ENCODE measurements around the gene RBM11.

Gene RBM11

GRCh38 chr21:14245711-14246110, 29.8 kb downstream of the RBM11 start:
- no peak for DNase-seq (ENCODE audit: low spot score in 2 of 2)
- H3K4me3 ChIP-seq: no peak overlapping the region
- in situ Hi-C loops (cut with MboI; ENCODE audit: low sequenced_read_pairs): no loop called here
- no peaks in the 10 kb centered on the region; the same call in 1 of the 2 replicates for H3K4me1 ChIP-seq
- no peaks in the 10 kb centered on the region for H3K36me3 ChIP-seq (replicated peaks)
- H3K27me3 ChIP-seq (ENCODE audit: low read depth): no peaks in the 10 kb centered on the region
- no peaks in the 10 kb centered on the region for H3K9me3 ChIP-seq

DNA sequence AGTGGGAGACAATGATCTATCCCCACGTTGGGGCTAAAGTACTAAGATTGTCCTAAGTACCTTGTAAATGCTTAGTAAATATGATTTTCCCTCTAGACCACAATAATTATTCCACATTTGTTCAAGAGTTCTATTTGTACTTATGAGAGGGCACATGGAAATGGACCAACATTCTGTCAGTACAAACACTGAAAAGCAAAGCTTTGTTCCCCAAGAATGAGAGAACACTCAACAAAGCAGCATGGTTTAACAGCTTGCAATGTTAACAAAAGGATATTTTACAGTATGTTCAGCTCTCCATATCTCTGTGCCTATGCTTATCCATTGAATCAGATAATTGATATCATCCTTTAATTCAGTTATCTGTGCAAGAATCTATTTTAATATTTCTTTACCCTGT, 35.4 kb downstream of the RBM11 start:
- in situ Hi-C loops (cut with MboI; ENCODE audit: low sequenced_read_pairs): loop anchor here (25.0 kb wide), 2 partner anchors 1236 to 1336 kb away; no protein-coding TSS in a partner anchor
- no peaks in the 10 kb centered on the region for H3K9me3 ChIP-seq
- H3K27me3 ChIP-seq (ENCODE audit: low read depth): no peaks in the 10 kb centered on the region
- H3K4me1 ChIP-seq: no peaks in the 10 kb centered on the region
- H3K4me3 ChIP-seq: no peak overlapping the region
- H3K36me3 ChIP-seq (replicated peaks): no peaks in the 10 kb centered on the region
- DNase-seq (ENCODE audit: low spot score in 2 of 2): no peak

- 0 out of 2 replicates have a peak, but pooled peaks cover 3% of the 10 kb centered on the region for H3K4me1 ChIP-seq
- in situ Hi-C loops (cut with MboI; ENCODE audit: low sequenced_read_pairs): loop anchor here (25.0 kb wide), 2 partner anchors 1228 to 1328 kb away; no protein-coding TSS in a partner anchor
- no peaks in the 10 kb centered on the region; the same call in 1 of the 2 replicates for H3K27me3 ChIP-seq (ENCODE audit: low read depth)
- DNase-seq (ENCODE audit: low spot score in 2 of 2): peak; percentile 12 to 74
- H3K9me3 ChIP-seq: no peaks in the 10 kb centered on the region
- no peak overlapping the region for H3K4me3 ChIP-seq
- no peaks in the 10 kb centered on the region for H3K36me3 ChIP-seq (replicated peaks)
Observed at GRCh38 chr21:14259747-14260146, 43.8 kb downstream of the RBM11 start.

DNA sequence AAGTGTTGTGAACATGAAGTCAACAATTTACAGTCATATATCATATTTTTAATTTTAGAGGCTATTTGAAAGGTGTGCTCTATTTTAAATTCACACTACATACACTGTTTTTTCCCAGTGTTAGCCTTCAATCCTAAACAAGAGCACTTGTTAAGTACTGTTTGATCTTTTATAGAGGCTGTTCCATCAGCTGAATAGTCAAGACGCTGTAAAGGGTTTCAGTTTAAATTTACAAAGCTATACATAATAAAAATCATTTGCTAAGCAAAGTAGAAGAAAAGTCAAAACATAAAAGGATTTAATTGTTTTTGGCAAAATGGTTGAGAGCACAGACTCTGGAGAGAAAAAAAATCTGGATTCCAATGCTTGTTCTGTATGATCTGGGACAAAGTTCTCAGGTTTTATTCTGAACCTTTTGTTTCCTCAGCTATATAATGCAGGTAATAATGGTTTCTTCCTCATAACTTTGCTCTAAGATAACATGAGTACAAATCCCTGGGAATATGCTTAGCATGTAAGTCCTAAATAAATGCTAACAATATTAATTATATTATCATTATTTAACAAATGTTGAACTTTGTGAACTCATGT, 44.3 kb downstream of the RBM11 start:
- Histone ChIP-seq H3K27me3 (ENCODE audit: low read depth) (no peaks in the 10 kb centered on the region; the same call in 1 of the 2 replicates), H3K4me1 (0 out of 2 replicates have a peak, but pooled peaks cover 3% of the 10 kb centered on the region), H3K9me3 (no peaks in the 10 kb centered on the region), H3K4me3 (no peak overlapping the region), H3K36me3 (replicated peaks) (no peaks in the 10 kb centered on the region)
- no peak for DNase-seq (ENCODE audit: low spot score in 2 of 2)
- in situ Hi-C loops (cut with MboI; ENCODE audit: low sequenced_read_pairs): loop anchor here (25.0 kb wide), 2 partner anchors 1227 to 1327 kb away; no protein-coding TSS in a partner anchor

GRCh38 chr21:14262039-14262438, 46.1 kb downstream of the RBM11 start:
- Histone ChIP-seq H3K27me3 (ENCODE audit: low read depth) (no peaks in the 10 kb centered on the region; the same call in 1 of the 2 replicates), H3K9me3 (no peaks in the 10 kb centered on the region), H3K4me1 (0 out of 2 replicates have a peak, but pooled peaks cover 3% of the 10 kb centered on the region), H3K36me3 (replicated peaks) (no peaks in the 10 kb centered on the region), H3K4me3 (no peak overlapping the region)
- in situ Hi-C loops (cut with MboI; ENCODE audit: low sequenced_read_pairs): loop anchor here (25.0 kb wide), 2 partner anchors 1225 to 1325 kb away; no protein-coding TSS in a partner anchor
- no peak for DNase-seq (ENCODE audit: low spot score in 2 of 2)

DNA sequence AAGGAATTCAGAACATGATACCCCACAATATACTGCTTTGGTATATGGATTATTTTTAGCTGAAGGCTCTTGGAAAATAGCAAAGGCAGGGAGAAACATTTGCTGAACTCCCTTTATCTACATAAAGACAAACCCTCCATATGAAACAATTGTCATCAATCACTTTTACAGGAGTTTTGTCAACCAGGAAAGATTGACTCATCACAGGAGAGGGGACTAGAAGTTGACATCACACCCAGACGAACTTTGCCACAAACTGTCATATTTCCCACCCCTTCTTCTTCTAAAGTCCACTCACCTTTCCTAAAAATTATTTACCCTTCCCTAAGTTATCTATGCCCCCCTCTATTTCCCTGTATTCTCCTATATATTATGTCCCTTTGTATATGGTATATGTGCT, 47.9 kb downstream of the RBM11 start:
- no peaks in the 10 kb centered on the region for H3K9me3 ChIP-seq
- H3K4me1 ChIP-seq: 0 out of 2 replicates have a peak, but pooled peaks cover 3% of the 10 kb centered on the region
- no peaks in the 10 kb centered on the region; the same call in 1 of the 2 replicates for H3K27me3 ChIP-seq (ENCODE audit: low read depth)
- no peak overlapping the region for H3K4me3 ChIP-seq
- no peaks in the 10 kb centered on the region for H3K36me3 ChIP-seq (replicated peaks)
- in situ Hi-C loops (cut with MboI; ENCODE audit: low sequenced_read_pairs): loop anchor here (25.0 kb wide), 2 partner anchors 1223 to 1323 kb away; no protein-coding TSS in a partner anchor
- DNase-seq (ENCODE audit: low spot score in 2 of 2): no peak

DNA sequence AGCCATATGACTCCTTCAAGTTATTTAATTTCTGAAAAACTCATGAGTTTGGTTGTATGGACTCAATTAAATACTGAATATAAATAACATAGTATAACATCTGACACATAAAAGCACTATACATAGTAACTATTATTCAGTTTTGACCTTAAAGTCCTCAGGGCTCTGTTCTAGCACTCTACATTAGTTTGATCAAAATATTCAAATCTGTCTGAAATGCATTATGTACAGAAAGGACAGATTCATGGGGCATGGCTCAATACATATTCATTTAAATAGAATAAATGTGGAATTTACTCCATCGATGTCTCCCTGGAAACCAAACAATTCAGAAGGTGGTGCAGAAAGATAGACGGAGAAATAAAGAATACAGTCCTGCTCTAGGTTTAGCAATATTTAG, 49.1 kb downstream of the RBM11 start:
- in situ Hi-C loops (cut with MboI; ENCODE audit: low sequenced_read_pairs): loop anchor here (25.0 kb wide), 2 partner anchors 1222 to 1322 kb away; no protein-coding TSS in a partner anchor
- Histone ChIP-seq H3K27me3 (ENCODE audit: low read depth) (no peaks in the 10 kb centered on the region), H3K4me3 (no peak overlapping the region), H3K36me3 (replicated peaks) (no peaks in the 10 kb centered on the region), H3K9me3 (no peaks in the 10 kb centered on the region), H3K4me1 (0 out of 2 replicates have a peak, but pooled peaks cover 3% of the 10 kb centered on the region)
- no peak for DNase-seq (ENCODE audit: low spot score in 2 of 2)

- in situ Hi-C loops (cut with MboI; ENCODE audit: low sequenced_read_pairs): loop anchor here (25.0 kb wide), 2 partner anchors 1220 to 1320 kb away; no protein-coding TSS in a partner anchor
- H3K4me3 ChIP-seq: no peak overlapping the region
Observed at GRCh38 chr21:14267076-14267475, 51.1 kb downstream of the RBM11 start.

DNA sequence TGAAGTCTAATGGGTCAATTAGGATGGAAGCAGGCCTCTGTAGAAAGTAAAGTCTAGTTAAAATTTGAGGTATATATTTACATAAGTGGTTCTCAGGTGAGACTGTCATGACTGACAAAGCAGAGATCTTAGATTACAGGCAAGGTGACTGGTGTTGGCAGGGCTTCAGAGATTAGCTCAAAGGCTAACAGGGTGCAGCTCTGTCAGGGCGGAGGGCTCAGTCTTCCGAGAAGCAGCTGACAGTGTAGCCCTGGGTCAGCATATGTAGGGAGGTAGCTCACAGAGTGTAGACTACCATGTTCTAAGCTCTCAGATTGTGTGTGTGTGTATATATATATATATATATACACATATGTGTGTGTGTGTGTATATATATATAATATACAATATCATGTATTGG, 54.7 kb downstream of the RBM11 start:
- no peaks in the 10 kb centered on the region for H3K27me3 ChIP-seq (ENCODE audit: low read depth)
- in situ Hi-C loops (cut with MboI; ENCODE audit: low sequenced_read_pairs): loop anchor here (25.0 kb wide), 2 partner anchors 1217 to 1317 kb away; no protein-coding TSS in a partner anchor
- H3K36me3 ChIP-seq (replicated peaks): no peaks in the 10 kb centered on the region
- DNase-seq (ENCODE audit: low spot score in 2 of 2): no peak
- no peak overlapping the region for H3K4me3 ChIP-seq
- no peaks in the 10 kb centered on the region for H3K9me3 ChIP-seq
- H3K4me1 ChIP-seq: no peaks in the 10 kb centered on the region

More at GRCh38 chr21:14267076-14267475, 51.1 kb downstream of the RBM11 start:
- no peak for DNase-seq (ENCODE audit: low spot score in 2 of 2)
- Histone ChIP-seq H3K27me3 (ENCODE audit: low read depth) (no peaks in the 10 kb centered on the region), H3K36me3 (replicated peaks) (no peaks in the 10 kb centered on the region), H3K9me3 (no peaks in the 10 kb centered on the region), H3K4me1 (no peaks in the 10 kb centered on the region)

DNA sequence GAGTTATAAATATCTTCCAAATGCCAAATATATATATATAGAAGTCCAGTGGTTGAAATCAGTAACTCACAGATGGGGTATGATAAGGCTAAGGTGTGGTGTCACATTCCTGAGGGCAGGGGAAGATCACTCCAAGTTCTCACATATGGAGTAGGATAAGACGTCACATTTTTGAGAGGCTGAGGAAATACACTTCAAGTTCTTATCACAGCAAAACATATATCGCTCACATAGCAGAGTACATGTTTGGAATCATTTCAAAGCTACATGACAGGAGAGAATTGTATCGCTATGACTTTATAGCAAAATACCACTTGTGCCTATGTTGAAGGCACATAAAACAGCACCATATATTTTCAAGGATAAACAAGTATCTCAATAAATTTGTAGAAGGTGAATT, 55.1 kb downstream of the RBM11 start:
- H3K9me3 ChIP-seq: no peaks in the 10 kb centered on the region
- in situ Hi-C loops (cut with MboI; ENCODE audit: low sequenced_read_pairs): loop anchor here (25.0 kb wide), 2 partner anchors 1216 to 1316 kb away; no protein-coding TSS in a partner anchor
- no peaks in the 10 kb centered on the region for H3K27me3 ChIP-seq (ENCODE audit: low read depth)
- DNase-seq (ENCODE audit: low spot score in 2 of 2): no peak
- H3K36me3 ChIP-seq (replicated peaks): no peaks in the 10 kb centered on the region
- no peak overlapping the region for H3K4me3 ChIP-seq
- H3K4me1 ChIP-seq: no peaks in the 10 kb centered on the region

DNA sequence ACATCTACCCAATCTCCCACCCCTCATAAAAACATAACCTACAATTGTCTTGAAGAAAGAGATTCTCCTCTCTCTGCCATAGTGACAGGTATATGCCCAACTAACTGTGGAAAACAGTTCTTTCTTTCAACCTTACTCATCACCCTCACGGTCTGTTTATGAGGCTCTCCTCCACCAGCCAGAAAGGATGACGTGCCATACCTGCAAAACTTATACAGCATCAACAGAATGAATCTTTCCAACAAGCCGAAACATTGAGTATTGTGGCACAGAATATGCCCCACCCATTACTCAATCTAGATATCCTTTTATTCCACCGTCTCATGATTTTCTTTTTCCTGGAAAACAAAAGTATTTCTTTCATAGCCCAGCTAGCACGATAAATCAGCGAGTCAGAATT, 55.7 kb downstream of the RBM11 start:
- Histone ChIP-seq H3K9me3 (no peaks in the 10 kb centered on the region), H3K27me3 (ENCODE audit: low read depth) (no peaks in the 10 kb centered on the region), H3K4me3 (no peak overlapping the region), H3K36me3 (replicated peaks) (no peaks in the 10 kb centered on the region), H3K4me1 (no peaks in the 10 kb centered on the region)
- no peak for DNase-seq (ENCODE audit: low spot score in 2 of 2)
- in situ Hi-C loops (cut with MboI; ENCODE audit: low sequenced_read_pairs): loop anchor here (25.0 kb wide), 2 partner anchors 1216 to 1316 kb away; no protein-coding TSS in a partner anchor

DNA sequence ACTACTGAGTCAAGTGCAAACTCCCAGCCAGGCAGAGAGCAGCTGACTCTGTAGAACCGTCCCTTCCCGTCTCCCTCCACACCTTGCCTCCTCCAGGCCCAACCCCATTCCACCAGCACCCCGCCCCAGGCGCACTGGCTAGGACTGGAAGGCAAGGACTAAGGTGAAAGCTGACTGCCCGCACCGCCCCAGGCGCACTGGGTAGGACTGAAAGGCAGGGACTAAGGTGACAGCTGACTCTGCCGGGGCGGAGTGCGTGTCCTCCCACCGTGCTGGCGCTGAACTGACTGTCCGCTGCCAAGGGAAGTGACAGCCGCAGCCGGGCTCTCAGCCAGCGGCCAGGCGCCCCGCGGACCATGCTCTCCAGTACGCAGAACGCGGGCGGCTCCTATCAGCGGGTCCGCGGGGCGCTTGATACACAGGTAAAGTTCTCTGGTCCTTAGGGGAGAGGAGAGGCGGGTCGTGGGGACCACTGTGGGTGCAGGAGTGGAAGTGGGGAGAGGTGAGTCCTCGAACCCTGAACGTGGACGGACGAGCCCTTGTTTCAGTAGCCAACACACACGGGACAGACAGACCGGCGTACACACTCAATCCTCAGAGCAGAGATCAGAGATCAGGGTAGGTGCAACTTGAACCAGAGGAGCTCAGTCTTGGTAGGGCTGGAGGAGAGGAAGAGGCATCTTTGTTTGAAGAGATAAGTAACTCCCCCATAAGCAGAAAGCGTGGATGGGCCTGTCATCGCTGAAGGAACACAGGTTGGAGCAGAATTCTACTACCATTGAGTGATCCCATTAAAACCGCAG, 58.0 kb downstream of the RBM11 start:
- DNase-seq (ENCODE audit: low spot score in 2 of 2): no peak
- no peaks in the 10 kb centered on the region for H3K36me3 ChIP-seq (replicated peaks)
- no peaks in the 10 kb centered on the region for H3K4me1 ChIP-seq
- no peaks in the 10 kb centered on the region for H3K27me3 ChIP-seq (ENCODE audit: low read depth)
- H3K9me3 ChIP-seq: no peaks in the 10 kb centered on the region
- no peak overlapping the region for H3K4me3 ChIP-seq
- in situ Hi-C loops (cut with MboI; ENCODE audit: low sequenced_read_pairs): loop anchor here (25.0 kb wide), 2 partner anchors 1213 to 1313 kb away; no protein-coding TSS in a partner anchor

DNA sequence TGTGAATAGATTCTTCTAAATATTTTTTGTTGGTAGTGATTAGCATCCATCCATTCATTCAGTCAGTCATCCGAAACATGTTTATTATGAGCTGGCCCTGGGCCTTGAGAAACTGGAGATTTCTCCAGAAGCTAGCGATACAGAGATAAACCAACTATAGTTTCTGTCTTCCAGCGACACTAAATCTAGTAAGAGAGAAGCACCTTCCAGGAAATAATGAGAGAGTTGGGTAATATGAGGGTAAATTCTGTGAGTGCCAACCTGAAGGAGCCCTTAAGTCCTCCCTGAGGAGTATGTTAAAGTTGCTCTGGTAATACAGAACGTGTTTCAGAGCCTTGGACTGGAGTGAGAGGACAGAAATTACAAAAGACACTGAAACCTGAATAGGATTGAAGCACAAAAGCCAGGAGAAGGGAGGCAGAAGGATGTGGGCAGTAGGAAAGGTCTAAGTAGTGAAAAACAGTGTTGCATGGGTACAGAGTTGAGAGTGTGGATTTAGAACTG, 59.8 kb downstream of the RBM11 start:
- H3K36me3 ChIP-seq (replicated peaks): no peaks in the 10 kb centered on the region
- peaks cover 4% of the 10 kb centered on the region for H3K4me1 ChIP-seq
- DNase-seq (ENCODE audit: low spot score in 2 of 2): no peak
- H3K4me3 ChIP-seq: no peak overlapping the region
- no peaks in the 10 kb centered on the region for H3K9me3 ChIP-seq
- H3K27me3 ChIP-seq (ENCODE audit: low read depth): no peaks in the 10 kb centered on the region
- in situ Hi-C loops (cut with MboI; ENCODE audit: low sequenced_read_pairs): no loop called here

Measured in HAP-1 (cell line).